Sciatic nerve (tissue), 2 donors: ENCODE data around the gene TSPAN12. TPM values are rescaled to one million over a fixed set of nuclear protein-coding genes. Genes with fewer than 3 reads are reported as not detected.
"Not testable (repeated sequence)": the region's sequence is repeated elsewhere in the genome, so short reads cannot be mapped to it uniquely, and the experiment has no call there.

Source experiments
- ATAC-seq: fragments of 200-7000 bp; cut with Tn5 transposase; one replicate; pipeline ENCODE4 v1.9.1; 2020; ENCODE audit warnings: mild to moderate bottlenecking, moderate library complexity
- DNase-seq: peaks from one replicate; pipeline ENCODE4 v3.0.0-alpha.2; 2020; ENCODE audit warnings: low spot score
- intact Hi-C: fragments of 100-400 bp; cut with DNase I; formaldehyde crosslinking; loops from one replicate; pipeline ENCODE4 v1.14.2; 2022
- total RNA-seq: library from RNA; stranded (reverse); fragmentation: NEBNext Ultra II Directional; extraction: Animal tissue kit (Norgen Biotek cat#: 25700); gene quantifications from one replicate; pipeline ENCODE4 v1.2.1, GENCODE V29; 2021
- donor health status: DM: no; HTN: no; CAD: no.
- donor health status: DM: no; HTN: no; CAD: no.

Gene TSPAN12, protein sequence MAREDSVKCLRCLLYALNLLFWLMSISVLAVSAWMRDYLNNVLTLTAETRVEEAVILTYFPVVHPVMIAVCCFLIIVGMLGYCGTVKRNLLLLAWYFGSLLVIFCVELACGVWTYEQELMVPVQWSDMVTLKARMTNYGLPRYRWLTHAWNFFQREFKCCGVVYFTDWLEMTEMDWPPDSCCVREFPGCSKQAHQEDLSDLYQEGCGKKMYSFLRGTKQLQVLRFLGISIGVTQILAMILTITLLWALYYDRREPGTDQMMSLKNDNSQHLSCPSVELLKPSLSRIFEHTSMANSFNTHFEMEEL
- total RNA-seq: 7.6 TPM

DNA sequence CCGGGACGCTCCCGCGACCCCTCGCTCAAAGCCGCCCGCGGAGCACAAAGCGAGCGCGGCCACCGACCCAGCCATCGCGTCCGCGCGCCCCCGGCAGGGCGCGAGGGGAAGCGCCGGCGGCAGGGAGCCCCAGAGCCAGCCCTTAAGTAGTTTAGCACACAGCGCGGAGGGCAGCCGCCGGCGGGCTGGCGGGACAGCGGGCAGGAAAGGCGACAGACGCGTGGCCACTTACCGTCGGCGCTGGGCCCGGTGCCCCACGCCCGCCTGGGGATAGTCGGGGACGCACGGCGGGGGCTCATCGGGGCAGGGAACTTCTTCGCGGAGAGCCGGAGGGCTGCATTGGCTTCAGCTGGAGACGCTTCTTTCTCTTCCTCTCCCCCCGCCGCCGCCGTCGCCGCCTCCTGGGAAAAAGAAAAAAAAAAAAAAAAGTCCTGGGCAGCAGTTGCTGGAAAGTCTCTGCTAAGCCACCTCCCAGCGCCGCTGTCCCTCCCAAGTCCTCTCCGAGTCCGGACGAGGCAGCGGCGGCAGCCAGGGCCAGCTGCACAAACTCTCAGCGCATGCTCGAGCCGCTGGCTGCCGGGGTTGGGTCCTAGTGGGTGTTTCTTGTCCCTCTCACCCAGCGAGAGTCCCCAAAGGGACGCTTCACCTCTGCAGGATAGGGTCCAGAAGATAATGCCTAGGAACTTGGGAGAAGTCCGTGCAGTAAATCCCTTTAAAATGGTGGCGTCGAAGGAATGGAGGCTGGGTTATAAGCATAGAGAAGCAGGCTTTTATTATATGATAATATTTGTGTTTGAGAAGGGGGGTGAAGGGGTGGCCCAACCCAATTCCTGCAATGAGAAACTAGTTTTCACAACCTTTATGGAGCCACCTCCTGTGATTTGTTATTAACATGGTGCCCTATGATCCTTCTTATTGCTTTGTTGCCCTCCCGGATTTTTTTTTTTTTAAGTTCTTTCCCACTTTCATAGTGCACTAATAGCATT is at the start of gene TSPAN12:
Gene TSPAN12 (minus strand): TSS at position 557 of the 986 bp plus-strand sequence. CDS start 1,381 bp downstream, outside the sequence.
- DNase-seq: peak; percentile 83
- intact Hi-C loops: no loop called here
- ATAC-seq: peak; percentile 92

DNA sequence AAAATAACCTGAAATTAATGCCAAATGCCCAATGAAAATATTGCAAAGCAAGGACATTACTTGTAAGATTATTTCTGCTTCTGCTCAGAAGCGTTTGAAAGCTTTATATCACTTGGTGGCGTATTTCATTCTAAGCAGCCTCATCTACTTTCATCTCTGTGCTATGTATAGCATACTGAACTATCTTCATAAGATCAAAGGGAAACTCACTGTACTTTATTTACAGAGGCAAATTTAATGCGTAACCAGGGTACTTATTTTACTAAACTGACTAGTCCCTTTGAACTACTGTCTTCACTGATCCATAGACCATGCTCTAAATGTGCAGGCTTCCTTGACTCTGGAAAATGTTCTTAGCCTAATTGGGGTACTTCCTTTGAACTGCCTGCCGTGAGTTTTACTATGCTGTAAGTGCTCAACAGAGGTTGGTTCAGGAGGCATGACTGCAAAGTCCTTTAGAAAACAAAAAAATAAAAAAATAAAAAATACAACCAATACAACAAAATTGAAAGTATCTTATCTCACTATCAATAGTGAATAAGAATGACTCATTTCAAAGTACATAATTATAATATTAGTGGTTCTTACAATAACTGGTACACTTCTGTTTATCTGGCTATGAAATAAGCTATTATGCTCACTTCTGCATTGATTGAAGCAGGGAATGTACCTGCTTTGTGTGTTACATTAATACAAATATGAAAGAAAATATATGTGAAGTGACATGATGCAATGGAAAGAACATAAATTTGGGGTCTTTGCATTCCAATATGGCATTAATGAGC is 41.0 kb upstream of the TSPAN12 start:
- intact Hi-C loops: no loop called here
- ATAC-seq (no peak), DNase-seq (no peak)

DNA sequence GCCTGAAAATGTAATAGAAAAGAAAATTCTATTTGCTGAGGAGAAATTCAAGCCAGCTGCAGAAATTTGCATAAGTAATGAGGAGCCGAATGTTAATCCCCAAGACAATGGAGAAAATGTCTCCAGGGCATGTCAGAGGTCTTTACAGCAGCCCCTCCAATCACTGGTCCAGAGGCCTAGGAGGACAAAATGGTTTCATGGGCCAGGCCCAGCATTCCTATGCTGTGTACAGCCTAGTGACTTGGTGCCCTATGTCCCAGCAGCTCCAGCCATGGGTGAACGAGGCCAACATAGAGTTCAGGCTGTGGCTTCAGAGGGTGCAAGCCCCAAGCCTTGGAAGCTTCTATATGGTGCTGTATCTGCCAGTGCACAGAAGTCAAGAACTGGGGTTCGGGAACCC is 37.3 kb upstream of the TSPAN12 start:
- DNase-seq, ATAC-seq, intact Hi-C loops: not testable (repeated sequence)

DNA sequence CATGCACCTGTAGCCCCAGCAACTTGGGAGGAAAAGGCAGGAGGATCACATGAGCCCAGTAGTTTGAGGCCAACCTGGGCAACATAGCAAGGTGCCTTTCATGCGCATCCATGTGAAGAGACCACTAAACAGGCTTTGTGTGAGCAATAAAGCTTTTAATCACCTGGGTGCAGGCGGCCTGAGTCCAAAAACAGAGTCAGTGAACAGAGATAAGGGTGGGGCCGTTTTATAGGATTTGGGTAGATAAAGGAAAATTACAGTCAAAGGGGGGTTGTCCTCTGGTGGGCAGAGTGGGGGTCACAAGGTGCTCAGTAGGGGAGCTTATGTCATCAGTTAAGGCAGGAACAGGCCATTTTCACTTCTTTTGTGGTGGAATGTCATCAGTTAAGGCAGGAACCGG is 27.7 kb upstream of the TSPAN12 start:
- ATAC-seq, DNase-seq: not testable (repeated sequence)
- intact Hi-C loops: loop anchor here (5.0 kb wide), 1 partner anchor 273 kb away; no protein-coding TSS in a partner anchor

DNA sequence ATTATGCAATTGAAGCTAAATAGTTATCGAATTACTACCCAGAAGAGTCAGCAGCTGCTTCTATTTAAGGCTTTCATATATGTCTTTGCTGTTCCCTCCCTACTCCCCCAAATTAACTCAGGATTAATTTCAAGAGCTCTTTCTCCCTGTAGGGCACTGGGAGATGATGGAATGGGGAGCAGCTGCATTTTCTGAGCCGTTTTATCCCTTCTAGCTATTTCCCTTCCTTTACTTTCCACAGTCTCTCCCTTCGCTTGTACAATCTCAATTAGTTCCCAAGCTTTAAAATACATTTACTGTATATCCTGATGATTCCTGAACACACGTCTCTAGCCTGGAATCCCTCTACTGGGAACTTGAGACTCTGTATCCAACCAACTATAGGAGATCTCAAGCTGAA is 19.8 kb upstream of the TSPAN12 start:
- intact Hi-C loops: no loop called here
- ATAC-seq (no peak), DNase-seq (no peak)

GRCh38 chr7:120876922-120877321 is 19.0 kb upstream of the TSPAN12 start:
- intact Hi-C loops: no loop called here
- no peak for DNase-seq
- no peak for ATAC-seq

- ATAC-seq: no peak
- intact Hi-C loops: no loop called here
- no peak for DNase-seq
Observed at GRCh38 chr7:120874722-120875121, 16.8 kb upstream of the TSPAN12 start.

- ATAC-seq: no peak
- intact Hi-C loops: no loop called here
- no peak for DNase-seq
Observed at GRCh38 chr7:120874016-120874415, 16.1 kb upstream of the TSPAN12 start.

DNA sequence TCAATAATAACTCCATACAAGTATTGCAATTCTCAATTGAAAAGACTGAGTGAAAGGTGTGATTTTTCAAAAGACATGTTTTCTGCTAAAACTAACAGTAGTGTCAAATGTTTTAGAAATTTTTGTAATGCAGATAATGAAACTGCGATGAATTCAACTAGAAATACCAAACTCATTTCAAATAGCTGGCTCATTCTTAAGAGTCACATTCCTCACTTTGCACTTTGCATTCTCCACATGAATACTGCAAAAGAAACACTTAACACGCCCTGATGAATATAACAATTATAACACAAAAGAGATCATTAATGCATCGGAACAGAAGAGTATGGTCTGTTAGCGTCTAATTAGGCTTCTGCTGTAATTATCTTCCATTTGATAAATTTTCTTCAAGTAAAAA is 15.5 kb upstream of the TSPAN12 start:
- DNase-seq (no peak), ATAC-seq (no peak)
- intact Hi-C loops: no loop called here

DNA sequence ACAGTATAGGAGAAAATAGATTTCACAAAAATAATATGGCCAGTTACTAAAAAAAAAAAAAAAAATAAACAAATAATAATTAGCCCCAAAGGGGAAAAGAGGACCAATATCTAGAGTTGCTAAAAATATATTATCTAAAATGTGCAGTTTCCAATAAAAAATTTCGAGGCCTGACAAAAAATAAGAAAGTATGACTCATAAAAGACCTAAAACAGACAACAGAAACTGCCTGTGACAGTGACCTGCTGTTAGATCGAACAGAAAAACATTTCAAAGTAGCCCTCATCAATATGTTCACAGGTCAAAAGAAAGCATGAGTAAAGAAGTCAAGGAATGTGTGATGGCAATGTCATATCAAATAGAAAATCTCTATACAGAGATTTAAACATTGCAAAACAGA is 11.8 kb upstream of the TSPAN12 start:
- no peak for ATAC-seq
- intact Hi-C loops: no loop called here
- no peak for DNase-seq

- DNase-seq (no peak), ATAC-seq (no peak)
- intact Hi-C loops: no loop called here
Observed at GRCh38 chr7:120867932-120868331, 10.0 kb upstream of the TSPAN12 start.

GRCh38 chr7:120865191-120865981 is 7.4 kb upstream of the TSPAN12 start:
- ATAC-seq: no peak
- intact Hi-C loops: no loop called here
- DNase-seq: no peak

- intact Hi-C loops: no loop called here
- no peak for DNase-seq
- ATAC-seq: no peak
Observed at GRCh38 chr7:120864141-120864900, 6.4 kb upstream of the TSPAN12 start.

DNA sequence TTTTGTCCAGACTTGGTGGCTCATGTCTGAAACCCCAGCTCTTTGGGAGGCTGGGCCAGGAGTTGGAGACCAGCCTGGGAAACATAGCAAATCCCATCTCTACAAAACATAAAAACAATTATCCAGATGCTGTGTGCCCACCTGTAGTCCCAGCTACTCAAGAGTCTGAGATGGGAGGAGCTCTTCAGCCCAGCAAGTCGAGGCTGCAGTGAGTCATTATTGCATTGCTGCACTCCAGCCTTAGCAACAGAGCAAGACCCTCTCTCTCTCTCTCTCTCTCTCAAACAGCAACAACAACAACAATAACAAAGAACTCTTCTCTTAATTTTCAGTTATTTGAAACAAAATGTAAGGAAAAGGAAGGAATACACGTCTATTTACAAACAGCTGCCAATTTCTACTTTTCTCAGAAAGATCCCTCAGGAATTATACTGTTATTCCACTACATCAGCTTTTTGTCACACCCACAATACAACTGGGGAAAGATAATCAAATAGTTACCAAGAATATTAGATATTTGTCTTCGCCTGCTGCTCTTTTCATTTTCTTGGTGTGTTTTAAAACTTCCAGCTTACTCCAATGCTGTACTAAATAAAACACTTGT is 5.1 kb upstream of the TSPAN12 start:
- intact Hi-C loops: no loop called here
- ATAC-seq (no peak), DNase-seq (no peak)

DNA sequence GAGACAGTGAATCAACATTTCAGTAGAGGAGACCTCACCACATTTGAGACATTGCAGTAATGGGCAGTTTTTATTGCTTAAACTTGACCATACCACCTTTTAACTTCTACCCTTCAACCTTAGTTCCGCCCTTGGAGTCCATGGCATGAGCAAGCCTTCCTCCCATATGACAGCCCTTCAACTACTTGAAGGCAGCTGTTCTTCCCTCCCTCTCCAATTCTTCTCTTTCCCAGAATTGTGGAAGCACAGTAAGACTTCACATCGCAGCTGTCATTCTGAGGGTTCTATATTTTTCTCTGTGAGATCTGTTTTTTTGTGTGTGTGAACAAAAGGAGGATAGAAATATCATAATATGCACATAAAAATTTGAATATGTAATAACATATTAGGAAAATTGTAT is 2.2 kb upstream of the TSPAN12 start:
- no peak for DNase-seq
- intact Hi-C loops: no loop called here
- ATAC-seq: no peak

DNA sequence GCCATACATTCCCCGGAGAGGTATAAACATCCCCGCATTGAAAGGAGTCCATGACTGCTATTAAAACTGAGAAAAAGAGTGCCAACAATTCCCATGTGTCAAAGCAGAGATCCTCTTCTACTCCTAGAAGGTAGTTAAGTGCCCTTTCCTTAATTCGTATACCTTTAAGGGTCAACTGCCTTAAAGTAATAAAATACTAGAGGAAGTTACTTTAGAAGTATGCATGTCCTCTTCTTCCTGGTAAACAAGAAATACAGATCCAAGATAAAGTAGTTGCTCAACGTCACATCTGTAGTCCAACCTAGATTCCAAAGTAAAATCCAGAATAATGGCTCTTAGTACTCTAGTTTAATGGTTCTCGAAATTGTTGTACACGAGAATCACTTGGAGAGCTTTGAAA is 1.5 kb upstream of the TSPAN12 start:
- intact Hi-C loops: no loop called here
- ATAC-seq: no peak
- no peak for DNase-seq

DNA sequence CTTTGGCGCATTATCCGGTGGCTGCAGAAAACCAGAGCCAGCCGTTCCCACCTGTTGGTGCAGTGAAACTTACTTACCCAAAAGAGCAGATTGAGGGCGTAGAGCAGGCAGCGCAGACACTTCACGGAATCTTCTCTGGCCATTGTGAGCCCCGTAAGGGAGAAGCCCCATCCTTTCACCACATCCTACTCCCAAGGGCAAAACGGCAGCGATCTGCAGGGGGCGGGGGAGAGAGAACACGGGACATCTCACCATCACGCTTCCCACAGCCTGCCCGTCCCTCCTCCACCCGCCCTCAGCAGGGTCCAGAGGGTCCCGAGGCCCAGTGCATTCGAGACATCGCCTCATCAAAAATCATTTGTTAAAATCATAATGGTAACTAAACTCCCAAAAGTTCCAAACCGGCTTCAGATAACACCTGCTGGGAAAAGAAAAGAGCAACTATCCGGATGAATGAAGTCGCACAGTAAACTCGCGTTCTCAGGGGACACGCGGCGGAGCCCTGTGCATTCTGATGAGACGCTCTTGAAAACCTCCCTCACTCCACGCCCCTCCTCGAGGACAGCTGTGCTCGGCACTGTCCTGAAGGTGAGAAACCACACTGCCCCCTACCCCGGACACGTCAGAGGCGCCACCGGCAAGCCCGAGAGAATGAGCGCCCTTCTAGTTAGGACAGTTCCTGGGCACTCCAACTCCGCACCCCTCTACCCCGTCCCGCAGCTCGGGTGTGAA is 1.2 kb downstream of the TSPAN12 start:
- ATAC-seq (peak; percentile 51), DNase-seq (peak; percentile 62)
- intact Hi-C loops: no loop called here
